Measurements from ENCODE around the gene PLA2G3. TPM values are rescaled to one million over a fixed set of nuclear protein-coding genes. Genes with fewer than 3 reads are reported as not detected.
"Not testable (repeated sequence)": the region's sequence is repeated elsewhere in the genome, so short reads cannot be mapped to it uniquely, and the experiment has no call there.

PLA2G3 gene
- total and polyA plus RNA-seq, 8 donors: 0.06 to 9.9 (median 0.17) TPM; not detected in 1

GRCh38 chr22:31179345-31179744 is 39.0 kb upstream of the PLA2G3 start:
- Histone ChIP-seq H3K36me3 (peaks cover 0 to 37% of the 10 kb centered on the region in 2 donors), H3K9me3 (peaks cover 0 to 1% of the 10 kb centered on the region in 2 donors), H3K4me1 (no peaks in the 10 kb centered on the region), H3K4me3 (no peak overlapping the region), H3K27ac (no peak overlapping the region), H3K27me3 (no peaks in the 10 kb centered on the region)
- TF ChIP-seq CTCF (IDR thresholded peaks at IDR 0.05): no peak
- ATAC-seq (no peak), DNase-seq (no peak)
- intact Hi-C loops (cut with DNase I): no loop called here

- no peak for TF ChIP-seq CTCF (IDR thresholded peaks at IDR 0.05)
- intact Hi-C loops (cut with DNase I): no loop called here
These were observed 38.6 kb upstream of the PLA2G3 start for GRCh38 chr22:31178859-31179258.

GRCh38 chr22:31177420-31178162 is 37.3 kb upstream of the PLA2G3 start:
- peak; percentile 54 for ATAC-seq
- intact Hi-C loops (cut with DNase I): no loop called here
- no peaks in the 10 kb centered on the region for H3K27me3 ChIP-seq
- H3K27ac ChIP-seq: no peak overlapping the region
- no peak for DNase-seq
- H3K4me3 ChIP-seq: no peak overlapping the region
- peaks cover 0 to 26% of the 10 kb centered on the region in 2 donors for H3K36me3 ChIP-seq
- H3K4me1 ChIP-seq: peaks cover 0 to 14% of the 10 kb centered on the region in 2 donors
- TF ChIP-seq CTCF (IDR thresholded peaks at IDR 0.05): no peak
- peaks cover 0 to 1% of the 10 kb centered on the region in 2 donors for H3K9me3 ChIP-seq

More at GRCh38 chr22:31178859-31179258, 38.6 kb upstream of the PLA2G3 start:
- ATAC-seq (no peak), DNase-seq (no peak)
- Histone ChIP-seq H3K27ac (no peak overlapping the region), H3K9me3 (peaks cover 0 to 1% of the 10 kb centered on the region in 2 donors), H3K4me3 (no peak overlapping the region), H3K27me3 (no peaks in the 10 kb centered on the region), H3K4me1 (peaks cover 0 to 4% of the 10 kb centered on the region in 2 donors), H3K36me3 (peaks cover 0 to 37% of the 10 kb centered on the region in 2 donors)

GRCh38 chr22:31176923-31177322 is 36.6 kb upstream of the PLA2G3 start:
- Histone ChIP-seq H3K27me3 (no peaks in the 10 kb centered on the region), H3K4me1 (peaks cover 0 to 21% of the 10 kb centered on the region in 2 donors), H3K36me3 (peaks cover 0 to 20% of the 10 kb centered on the region in 2 donors), H3K27ac (no peak overlapping the region), H3K9me3 (peaks cover 0 to 1% of the 10 kb centered on the region in 2 donors), H3K4me3 (no peak overlapping the region)
- no peak for DNase-seq
- intact Hi-C loops (cut with DNase I): no loop called here
- peak; percentile 57 for ATAC-seq
- no peak for TF ChIP-seq CTCF (IDR thresholded peaks at IDR 0.05)

GRCh38 chr22:31173386-31174145 is 33.3 kb upstream of the PLA2G3 start:
- no peak for TF ChIP-seq CTCF (IDR thresholded peaks at IDR 0.05)
- intact Hi-C loops (cut with DNase I): no loop called here
- Histone ChIP-seq H3K4me1 (peaks cover 0 to 45% of the 10 kb centered on the region in 2 donors), H3K9me3 (no peaks in the 10 kb centered on the region), H3K36me3 (peaks cover 0 to 15% of the 10 kb centered on the region in 2 donors), H3K4me3 (no peak overlapping the region), H3K27ac (no peak overlapping the region), H3K27me3 (no peaks in the 10 kb centered on the region)
- peak; percentile 57 for ATAC-seq
- no peak for DNase-seq

GRCh38 chr22:31171734-31172133 is 31.4 kb upstream of the PLA2G3 start:
- intact Hi-C loops (cut with DNase I); ATAC-seq; H3K9me3 ChIP-seq; H3K27me3 ChIP-seq; DNase-seq; H3K4me3 ChIP-seq: not testable (repeated sequence)
- Histone ChIP-seq H3K27ac (peak overlapping the region in 1 of 2 donors; percentile 69), H3K4me1 (peaks cover 0 to 57% of the 10 kb centered on the region in 2 donors), H3K36me3 (peaks cover 0 to 16% of the 10 kb centered on the region in 2 donors)
